Renal pelvis (tissue), 4 donors: ENCODE results near the gene DRD1. TPM values are rescaled to one million over a fixed set of nuclear protein-coding genes. Genes with fewer than 3 reads are reported as not detected.
"Not testable (repeated sequence)": the region's sequence is repeated elsewhere in the genome, so short reads cannot be mapped to it uniquely, and the experiment has no call there.

ENCODE experiments used
- DNase-seq: peaks from one replicate; pipeline ENCODE4 v3.0.0-alpha.2; 2013
- polyA plus RNA-seq, 3 donors: library from polyadenylated mRNA; unstranded; fragments of 120-200 nt; gene quantifications; one replicate each; pipeline ENCODE4 v1.2.1, GENCODE V29; 2013; ENCODE audit not compliant: insufficient read length in 3 of 3

DRD1 gene
- polyA plus RNA-seq, 3 donors = 0.01 to 0.04 TPM; not detected in 1

DNA sequence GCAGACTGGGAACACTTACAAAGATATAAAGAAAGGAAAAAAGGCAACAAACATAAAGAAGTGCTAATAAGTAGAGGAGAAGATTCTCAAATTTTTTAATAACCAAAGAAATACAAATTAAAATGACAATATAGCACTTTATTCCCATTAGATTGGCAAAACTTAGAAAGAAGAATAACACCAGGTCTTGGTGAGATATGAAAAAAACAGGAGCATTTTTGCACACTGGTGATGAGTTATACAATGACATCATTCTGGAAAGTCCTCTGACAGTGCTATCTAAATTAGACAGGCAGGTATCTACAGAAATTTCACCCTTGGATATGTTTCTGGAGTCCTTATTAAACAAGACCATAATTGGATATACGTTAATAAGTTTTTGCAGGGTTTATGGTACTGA lies 24.9 kb upstream of the DRD1 start:
- DNase-seq = no peak

GRCh38 chr5:175467983-175468690 lies 24.2 kb upstream of the DRD1 start:
- DNase-seq = peak; percentile 7

GRCh38 chr5:175466700-175467318 lies 22.8 kb upstream of the DRD1 start:
- DNase-seq = no peak

- DNase-seq = no peak
Measured at GRCh38 chr5:175465282-175465681, 21.3 kb upstream of the DRD1 start.

GRCh38 chr5:175464942-175465233 lies 20.9 kb upstream of the DRD1 start:
- no peak for DNase-seq

DNA sequence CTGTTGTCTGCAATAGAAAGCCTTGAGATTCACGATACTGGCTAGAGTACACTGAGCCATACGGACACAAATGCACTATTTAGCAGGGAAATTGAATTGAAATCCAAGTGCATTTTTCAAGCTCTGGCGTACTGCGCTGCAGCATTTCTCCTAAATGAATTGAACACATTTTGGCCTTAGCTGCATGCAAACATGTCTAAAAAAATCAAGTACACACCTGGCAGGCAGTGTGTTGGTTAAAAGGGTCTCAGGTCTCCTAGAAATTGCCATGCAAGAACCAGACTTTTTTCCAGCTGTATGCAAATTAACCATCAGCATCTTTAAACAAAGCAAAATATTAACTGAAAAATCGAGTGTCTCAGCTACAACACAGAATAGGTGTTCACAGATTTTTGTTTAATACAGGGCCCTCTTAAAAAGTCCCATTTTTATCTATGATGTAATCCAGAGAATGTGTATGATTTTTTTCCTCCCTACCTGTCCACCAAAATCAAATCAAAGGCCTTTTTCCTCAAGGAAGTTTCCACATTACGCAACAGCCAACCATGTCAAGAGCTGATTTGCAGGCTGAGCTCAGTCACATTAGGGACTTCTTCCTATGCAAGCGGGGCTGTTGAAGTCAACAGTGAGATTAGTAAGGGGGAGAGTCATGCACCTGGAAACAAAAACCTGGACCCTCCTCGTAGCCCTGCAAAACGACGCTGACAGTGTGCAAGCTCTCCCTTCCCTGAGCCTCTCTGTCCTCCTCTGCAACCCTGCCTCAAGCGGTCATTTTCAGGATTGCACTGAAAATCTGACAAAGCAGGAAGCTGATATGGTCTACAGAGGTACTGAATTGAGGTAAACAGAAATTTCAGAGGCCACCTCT lies 20.3 kb upstream of the DRD1 start:
- DNase-seq = peak; percentile 43

DNA sequence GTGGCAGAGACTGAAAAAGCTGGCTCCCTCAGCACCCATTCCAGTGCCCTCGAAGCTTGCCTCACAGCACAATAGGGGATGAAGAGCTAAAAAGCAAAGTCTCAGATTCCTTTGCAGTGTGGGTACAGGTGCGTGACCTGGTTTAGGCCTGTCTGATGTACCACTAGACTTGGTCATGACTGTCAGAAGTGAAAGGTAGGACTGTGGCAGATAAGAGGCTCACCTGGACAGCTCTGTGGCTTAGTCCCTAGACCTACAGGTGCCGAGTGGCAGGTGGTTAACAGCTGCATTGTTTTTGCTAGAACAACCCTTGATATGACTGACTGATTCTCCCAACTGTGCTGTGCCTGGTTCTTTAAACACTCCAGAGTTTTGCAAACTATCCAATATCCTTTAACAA lies 19.7 kb upstream of the DRD1 start:
- DNase-seq = no peak

GRCh38 chr5:175461370-175461769 lies 17.4 kb upstream of the DRD1 start:
- no peak for DNase-seq

DNA sequence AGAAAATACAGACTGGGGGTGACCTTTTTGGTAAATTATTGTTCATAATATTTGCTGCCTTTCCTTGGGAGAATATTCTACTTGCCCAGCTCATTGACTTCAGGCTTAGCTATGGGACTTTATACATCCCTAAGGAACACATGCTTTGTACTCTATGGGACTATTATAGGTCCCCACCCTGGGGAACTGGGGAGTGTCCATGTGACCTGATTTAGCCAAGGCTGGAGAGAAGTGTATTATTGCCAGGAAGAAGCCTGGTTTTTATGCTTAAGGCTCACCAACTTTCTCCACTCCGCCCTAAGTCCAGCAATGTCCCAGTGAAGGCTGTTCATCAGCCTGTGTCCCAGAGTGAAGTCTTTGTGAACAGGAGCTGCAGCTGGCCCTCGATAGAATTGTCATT lies 16.6 kb upstream of the DRD1 start:
- DNase-seq = no peak

DNA sequence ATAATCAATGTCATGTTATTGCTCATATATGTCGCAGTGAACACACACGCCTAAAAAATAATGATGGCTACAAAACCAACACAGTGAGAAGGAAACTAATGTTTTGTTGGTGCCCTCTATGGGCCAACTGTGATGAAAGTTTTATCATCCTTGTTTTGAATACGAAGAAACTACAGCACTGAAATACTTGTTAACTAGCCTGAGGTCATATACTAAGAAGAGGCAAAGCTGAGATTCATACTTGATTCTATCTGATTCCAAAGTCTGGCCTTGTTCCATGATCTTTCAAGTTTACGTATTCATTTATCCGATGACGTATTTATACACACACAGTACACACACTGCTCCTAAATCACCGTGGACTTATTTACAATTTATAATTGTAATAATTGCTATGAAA lies 16.1 kb upstream of the DRD1 start:
- peak; percentile 8 for DNase-seq

- no peak for DNase-seq
Measured at GRCh38 chr5:175457466-175457865, 13.5 kb upstream of the DRD1 start.

GRCh38 chr5:175456105-175456742 lies 12.2 kb upstream of the DRD1 start:
- DNase-seq = no peak

- not testable (repeated sequence) for DNase-seq
Measured at GRCh38 chr5:175454338-175454737, 10.4 kb upstream of the DRD1 start.

DNA sequence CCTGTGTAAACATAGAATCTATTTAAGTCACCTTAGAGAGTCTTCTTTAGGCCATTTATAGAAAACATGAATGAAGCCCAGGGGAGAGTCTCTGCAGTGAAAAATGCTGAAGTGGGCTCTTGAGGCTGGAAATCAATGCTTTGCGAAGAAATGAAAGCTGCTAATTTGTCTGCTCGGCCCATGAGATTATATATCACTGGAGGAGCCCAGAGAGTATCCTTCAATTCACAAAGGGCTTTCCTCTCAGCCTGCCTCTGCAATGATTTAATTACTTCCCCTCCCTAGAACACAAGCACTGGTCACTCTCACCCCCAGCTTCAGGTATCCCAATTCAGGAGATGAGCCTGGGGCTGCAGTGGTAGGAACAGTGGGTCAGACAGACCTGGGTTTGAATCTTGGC lies 8.2 kb upstream of the DRD1 start:
- no peak for DNase-seq

- DNase-seq = no peak
Measured at GRCh38 chr5:175448276-175448675, 4.3 kb upstream of the DRD1 start.

DNA sequence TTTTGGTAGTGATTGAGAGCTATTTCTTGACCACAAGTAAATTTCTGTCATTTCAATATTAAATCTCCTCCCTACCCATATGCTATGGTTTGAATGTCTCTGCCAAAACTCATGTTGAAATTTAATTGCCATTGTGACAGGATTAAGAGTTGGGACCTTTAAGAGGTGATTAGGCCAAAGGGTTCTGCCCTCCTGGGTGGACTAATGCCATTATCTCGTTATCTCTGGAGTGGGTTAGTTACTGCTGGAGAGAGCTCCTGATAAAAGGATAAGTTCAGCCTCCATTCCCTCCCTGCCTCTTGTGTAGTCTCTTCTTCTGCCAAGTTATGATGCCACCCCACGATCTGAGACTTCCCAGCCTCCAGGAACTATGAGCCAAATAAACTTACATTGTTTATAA lies 3.6 kb upstream of the DRD1 start:
- no peak for DNase-seq

- DNase-seq = not testable (repeated sequence)
Measured at GRCh38 chr5:175446378-175446777, 2.4 kb upstream of the DRD1 start.

DNA sequence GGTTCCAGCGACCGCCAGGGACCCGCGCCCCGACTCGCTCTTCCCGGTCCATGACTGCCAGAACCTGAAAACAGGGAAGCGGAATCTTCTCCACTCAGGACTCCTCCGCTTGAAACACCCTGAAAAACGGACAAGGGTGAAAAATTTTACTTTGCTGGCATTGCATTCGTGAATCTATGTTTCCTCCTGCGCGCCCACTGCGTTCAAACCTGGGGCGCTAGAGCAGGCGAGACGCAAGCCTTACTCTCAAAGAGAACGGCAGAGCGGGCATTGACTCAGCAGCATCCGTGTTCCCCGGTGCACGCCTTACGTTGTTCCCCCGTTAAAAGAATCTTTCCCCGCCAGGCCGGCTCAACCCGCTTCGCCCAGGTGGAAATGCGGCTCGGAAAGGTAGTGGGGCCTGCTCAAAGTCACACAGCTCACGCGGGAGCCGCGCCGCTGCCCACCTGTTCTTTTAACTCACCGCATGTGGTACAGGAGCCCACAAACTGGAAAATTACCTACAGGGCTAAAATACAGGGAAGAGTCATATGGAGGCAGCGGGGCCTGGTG lies 999 bp upstream of the DRD1 start:
- DNase-seq = no peak

DNA sequence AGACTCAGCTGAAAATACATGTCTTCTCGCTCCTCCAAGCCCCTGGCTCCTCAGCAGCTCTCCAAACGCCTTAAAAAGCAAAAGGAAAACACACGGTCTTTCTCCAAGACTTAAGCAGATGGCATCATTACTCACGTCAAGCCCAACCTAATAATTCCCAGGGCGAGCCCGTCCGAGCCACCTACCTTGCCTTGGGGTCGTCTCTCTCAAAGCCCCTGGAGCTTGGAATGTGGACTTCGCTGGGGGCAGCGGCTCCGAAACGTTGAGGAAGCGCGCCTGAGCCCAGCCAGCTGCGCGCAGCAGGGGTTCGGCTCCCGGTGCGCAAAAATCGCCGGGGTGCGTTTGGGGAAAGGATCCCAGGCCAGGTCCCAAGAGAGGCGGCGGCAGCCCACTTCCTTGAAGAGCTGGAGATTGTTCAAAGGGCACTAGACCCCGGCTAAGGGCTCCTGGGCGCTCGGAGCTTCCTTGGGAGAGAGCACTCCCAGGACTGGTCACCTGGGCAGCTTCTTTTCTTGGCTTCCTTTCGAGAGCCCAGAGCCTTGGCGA lies 395 bp downstream of the DRD1 start:
- DNase-seq = peak; percentile 2

DNA sequence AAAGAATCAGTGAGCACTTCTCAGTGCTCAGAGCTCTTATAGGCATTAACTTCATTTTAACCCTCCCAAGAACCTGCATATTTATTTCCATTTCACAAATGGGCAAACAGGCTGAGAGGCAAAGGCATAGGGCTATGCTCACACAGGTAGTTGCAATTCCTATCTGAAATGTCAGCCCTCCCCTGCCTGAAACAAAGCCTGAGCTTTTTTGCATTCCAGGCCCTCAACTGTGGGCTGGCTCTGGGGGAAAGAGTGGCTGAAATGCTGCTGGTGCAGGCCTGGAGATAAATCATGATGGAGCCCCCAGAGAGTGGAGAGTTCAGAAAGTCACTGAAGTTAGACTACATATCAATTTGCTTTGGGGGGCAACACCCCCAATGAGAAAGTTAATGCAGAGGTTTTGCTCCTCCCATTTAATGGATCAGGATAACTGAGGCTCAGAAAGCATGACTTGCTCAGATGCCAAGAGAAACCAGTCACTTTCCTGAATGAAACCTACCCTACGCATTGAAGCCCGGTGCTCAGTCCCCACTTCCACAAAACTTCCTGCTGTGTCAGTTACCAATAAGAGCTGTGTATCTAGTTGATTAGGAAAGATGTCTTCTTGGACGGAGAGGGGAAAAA lies 5.6 kb downstream of the DRD1 start:
- DNase-seq = no peak

DNA sequence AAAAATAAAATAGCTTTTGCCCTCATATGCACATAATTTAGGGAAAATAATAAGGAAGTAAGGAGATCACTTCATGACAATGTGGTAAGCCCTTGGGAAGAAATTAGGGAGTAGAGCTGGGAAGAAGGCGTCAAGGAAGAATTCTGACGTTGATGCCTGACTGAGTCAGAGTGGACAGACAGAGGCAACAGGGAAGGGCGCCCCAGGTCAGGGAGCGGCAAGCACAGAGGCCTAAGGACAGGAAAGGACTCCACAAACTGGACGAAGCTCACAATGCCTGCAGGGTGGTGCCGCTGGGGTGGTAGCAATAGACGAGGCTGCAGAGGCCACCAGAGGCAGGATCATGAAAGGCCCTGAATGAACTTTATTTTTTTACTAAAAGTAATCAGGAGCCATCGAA lies 7.6 kb downstream of the DRD1 start:
- no peak for DNase-seq

DNA sequence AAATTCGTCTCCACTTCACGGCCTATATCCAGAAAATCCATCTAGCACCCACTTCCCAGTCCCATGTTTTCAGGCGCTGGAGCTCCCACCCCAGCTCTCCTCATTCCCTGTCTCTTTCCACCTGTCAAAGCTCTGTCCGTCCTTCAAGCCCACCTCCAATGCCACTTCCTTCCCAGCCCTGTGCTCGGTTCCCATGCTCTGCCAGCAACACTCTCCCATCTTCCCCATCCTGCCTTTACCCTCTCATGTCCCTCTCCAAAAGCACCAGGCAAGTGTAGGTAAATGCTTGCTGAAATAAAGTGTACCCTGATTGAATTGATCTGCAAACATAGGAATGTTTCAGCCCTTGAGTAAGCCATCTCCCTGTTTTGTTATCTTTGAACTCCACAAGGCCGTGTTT lies 9.2 kb downstream of the DRD1 start:
- DNase-seq = no peak
